OCI-LY7 (cell line): ENCODE results near the gene TMEM171. TPM values are rescaled to one million over a fixed set of nuclear protein-coding genes. Genes with fewer than 3 reads are reported as not detected.

ENCODE experiments used
- BruUV-seq: library from RNA; stranded (reverse); fragments of 400-500 nt; replicated peaks from 2 replicates; lab custom pipeline; 2021; lab: Mats Ljungman, UMichigan
- CTCF ChIA-PET: fragments of 300-600 bp; sonication (Branson Sonifier 250); formaldehyde crosslinking; loops from one replicate; lab custom pipeline; 2022; ENCODE audit warnings: antibody characterized with exemption; ENCODE audit not compliant: unreplicated experiment; lab: Charles Lee
- POLR2A ChIA-PET: fragments of 300-600 bp; sonication (Branson Sonifier 250); formaldehyde crosslinking; loops from one replicate; lab custom pipeline; 2022; ENCODE audit warnings: antibody characterized with exemption; lab: Charles Lee
- DNase-seq: peaks from one replicate; pipeline ENCODE4 v3.0.0-alpha.2; 2015; ENCODE audit warnings: low spot score
- H2AFZ ChIP-seq: fragments of 200-600 bp; sonication (generic), shearing (Covaris generic); 2 replicates; pipeline ENCODE4 v1.6.1; 2014; ENCODE audit warnings: mild to moderate bottlenecking, antibody characterized with exemption, low read length, moderate library complexity
- H3K27ac ChIP-seq: fragments of 200-600 bp; sonication (generic); 2 replicates; pipeline ENCODE4 v1.5.1; 2014; ENCODE audit warnings: mixed run types, low read depth, mild to moderate bottlenecking, moderate library complexity, low read length, inconsistent platforms; ENCODE audit not compliant: poor library complexity, severe bottlenecking
- H3K36me3 ChIP-seq: fragments of 200-600 bp; sonication (generic); 2 replicates; pipeline ENCODE4 v1.6.1; 2014; ENCODE audit warnings: mild to moderate bottlenecking, antibody characterized with exemption, low read length, moderate library complexity, mixed read lengths; ENCODE audit not compliant: insufficient read depth
- H3K4me1 ChIP-seq: fragments of 200-600 bp; sonication (generic); 2 replicates; pipeline ENCODE4 v1.5.1; 2014; ENCODE audit warnings: mild to moderate bottlenecking, low read length; ENCODE audit not compliant: insufficient read depth, poor library complexity, severe bottlenecking
- H3K4me2 ChIP-seq: fragments of 200-600 bp; sonication (generic); 2 replicates; pipeline ENCODE4 v1.6.1; 2014; ENCODE audit warnings: mild to moderate bottlenecking, low read length
- H3K4me3 ChIP-seq: fragments of 200-600 bp; sonication (generic); 2 replicates; pipeline ENCODE4 v1.5.1; 2014; ENCODE audit warnings: mild to moderate bottlenecking, low read depth, low read length; ENCODE audit not compliant: poor library complexity, severe bottlenecking
- H3K79me2 ChIP-seq: fragments of 200-600 bp; sonication (generic); 2 replicates; pipeline ENCODE4 v1.6.1; 2016; ENCODE audit warnings: low read depth, mild to moderate bottlenecking, low read length, moderate library complexity, mixed read lengths; ENCODE audit not compliant: insufficient read depth
- H3K9me2 ChIP-seq: fragments of 200-600 bp; sonication (generic); 2 replicates; pipeline ENCODE4 v1.6.1; 2016; ENCODE audit warnings: mild to moderate bottlenecking, low read length, mixed read lengths; ENCODE audit not compliant: insufficient read depth
- H3K9me3 ChIP-seq: fragments of 200-600 bp; sonication (generic); 2 replicates; pipeline ENCODE4 v1.6.1; 2014; ENCODE audit warnings: mild to moderate bottlenecking, mixed run types, low read length, mixed read lengths
- H4K20me1 ChIP-seq: fragments of 200-600 bp; sonication (generic); 2 replicates; pipeline ENCODE4 v1.6.1; 2014; ENCODE audit warnings: mild to moderate bottlenecking, antibody characterized with exemption, low read length, moderate library complexity, mixed read lengths; ENCODE audit not compliant: insufficient read depth
- EZH2phosphoT487 ChIP-seq: fragments of 200-600 bp; sonication (generic); IDR thresholded peaks from 2 replicates; pipeline ENCODE4 v1.6.1; 2018; ENCODE audit warnings: low read depth, borderline replicate concordance, mild to moderate bottlenecking, mixed run types, antibody characterized with exemption, low read length, moderate library complexity, mixed read lengths
- intact Hi-C: fragments of 100-400 bp; cut with micrococcal nuclease; formaldehyde crosslinking; loops from one replicate; pipeline ENCODE4 v1.10.0; 2022; ENCODE audit not compliant: unreplicated experiment
- total RNA-seq, 2 experiments: library from RNA; depleted of rRNA in 1 of 2; stranded (reverse); fragments of >200 nt in 1 of 2; shearing (Covaris generic) in 1 of 2; gene quantifications; 2 replicates each; pipeline ENCODE4 v1.2.3, GENCODE V29; 2014 to 2022
- TF ChIP-seq, protein P1 (sequence below): fragments of 200-600 bp; sonication (generic); conservative IDR thresholded peaks from 2 replicates; pipeline ENCODE4 v1.5.1; 2014; ENCODE audit warnings: mild to moderate bottlenecking, antibody characterized with exemption, low read length, moderate library complexity, mixed read lengths

TMEM171 gene
- total RNA-seq, 2 experiments from 2014 or later, result not detected

DNA sequence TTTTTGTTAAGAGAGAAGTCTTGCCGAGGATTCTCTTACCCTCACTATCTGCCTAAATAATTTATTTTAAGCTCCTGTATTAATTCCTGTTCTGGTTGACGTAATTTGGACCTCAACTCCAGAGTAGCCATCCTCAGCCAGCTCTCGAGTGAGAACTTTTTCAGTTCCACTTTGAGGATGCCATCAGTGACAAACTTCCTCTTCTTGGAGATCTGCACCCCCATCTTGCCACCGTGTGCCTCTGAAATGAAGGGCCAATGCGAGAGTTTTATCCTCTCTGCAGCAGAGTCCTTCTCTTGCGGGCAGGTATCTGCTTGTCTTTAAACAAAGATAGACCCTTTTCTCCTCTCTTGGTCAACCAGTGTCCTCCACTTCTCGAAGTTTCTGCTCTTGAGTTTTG lies 33.1 kb downstream of the TMEM171 start:
- POLR2A ChIA-PET, result interaction anchor here (0.8 to 1.7 kb wide), 5 partner anchors 8 to 32 kb away, joined by 3 to 9 read pairs (median 4); no protein-coding TSS in a partner anchor
- peak overlapping the region; percentile 17 for H3K4me2 ChIP-seq
- BruUV-seq, result no TSS peak
- TF ChIP-seq, protein P1, sequence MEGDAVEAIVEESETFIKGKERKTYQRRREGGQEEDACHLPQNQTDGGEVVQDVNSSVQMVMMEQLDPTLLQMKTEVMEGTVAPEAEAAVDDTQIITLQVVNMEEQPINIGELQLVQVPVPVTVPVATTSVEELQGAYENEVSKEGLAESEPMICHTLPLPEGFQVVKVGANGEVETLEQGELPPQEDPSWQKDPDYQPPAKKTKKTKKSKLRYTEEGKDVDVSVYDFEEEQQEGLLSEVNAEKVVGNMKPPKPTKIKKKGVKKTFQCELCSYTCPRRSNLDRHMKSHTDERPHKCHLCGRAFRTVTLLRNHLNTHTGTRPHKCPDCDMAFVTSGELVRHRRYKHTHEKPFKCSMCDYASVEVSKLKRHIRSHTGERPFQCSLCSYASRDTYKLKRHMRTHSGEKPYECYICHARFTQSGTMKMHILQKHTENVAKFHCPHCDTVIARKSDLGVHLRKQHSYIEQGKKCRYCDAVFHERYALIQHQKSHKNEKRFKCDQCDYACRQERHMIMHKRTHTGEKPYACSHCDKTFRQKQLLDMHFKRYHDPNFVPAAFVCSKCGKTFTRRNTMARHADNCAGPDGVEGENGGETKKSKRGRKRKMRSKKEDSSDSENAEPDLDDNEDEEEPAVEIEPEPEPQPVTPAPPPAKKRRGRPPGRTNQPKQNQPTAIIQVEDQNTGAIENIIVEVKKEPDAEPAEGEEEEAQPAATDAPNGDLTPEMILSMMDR, result no peak
- TF ChIP-seq EZH2phosphoT487, result no peak
- no peaks in the 10 kb centered on the region for H3K36me3 ChIP-seq
- CTCF ChIA-PET, result interaction anchor here (0.7 to 1.3 kb wide), 3 partner anchors 10 to 48 kb away, joined by 3 to 4 read pairs (median 4); no protein-coding TSS in a partner anchor
- no peaks in the 10 kb centered on the region for H3K9me2 ChIP-seq
- peaks cover 58% of the 10 kb centered on the region for H3K4me1 ChIP-seq
- H4K20me1 ChIP-seq, result no peaks in the 10 kb centered on the region
- DNase-seq, result peak; percentile 28
- no peak overlapping the region for H3K27ac ChIP-seq
- no peaks in the 10 kb centered on the region for H3K79me2 ChIP-seq
- no peak overlapping the region for H3K4me3 ChIP-seq
- peak overlapping the region; percentile 8; the same call in 1 of the 2 replicates for H2AFZ ChIP-seq
- intact Hi-C loops, result no loop called here
- no peaks in the 10 kb centered on the region for H3K9me3 ChIP-seq

DNA sequence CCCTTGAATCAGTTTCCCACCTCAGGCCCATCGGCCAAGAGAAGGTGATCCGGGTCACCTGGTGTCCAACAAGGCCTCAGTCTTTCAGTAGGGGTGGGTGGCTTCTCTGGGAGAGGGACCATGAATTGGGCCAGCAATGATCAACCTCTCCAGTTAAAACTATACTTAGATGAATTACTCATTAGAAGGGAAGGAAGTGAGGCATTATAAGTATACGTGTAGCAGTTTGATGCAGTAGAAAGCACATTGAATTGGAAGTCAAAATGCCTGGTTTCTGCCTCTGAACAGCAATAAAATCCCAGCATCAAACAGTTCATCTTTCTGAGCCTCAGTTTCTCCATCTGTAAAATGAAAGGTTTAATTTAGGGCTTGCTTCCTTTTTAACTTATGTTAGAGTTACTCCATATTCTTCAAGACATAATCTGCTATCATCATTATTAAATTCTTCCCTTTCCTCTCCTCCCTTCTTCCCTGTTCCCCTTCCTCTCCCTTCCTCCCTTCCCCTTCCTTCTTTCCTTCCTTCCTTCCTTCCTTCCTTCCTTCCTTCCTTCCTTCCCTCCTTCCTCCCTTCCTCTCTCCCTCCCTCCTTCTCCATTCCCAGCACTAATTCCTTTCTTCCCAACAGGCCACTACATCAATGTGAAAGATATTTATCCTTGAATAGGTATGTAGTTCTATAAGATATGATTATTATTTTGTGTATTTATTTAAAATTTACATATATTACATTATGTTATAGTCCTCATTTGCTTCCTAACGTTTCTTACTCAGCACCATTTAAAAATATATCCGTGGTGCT lies 34.0 kb downstream of the TMEM171 start:
- ChIA-PET CTCF (no interaction called here), POLR2A (interaction anchor here (1.3 to 1.7 kb wide), 2 partner anchors 7 to 33 kb away, joined by 4 to 9 read pairs; no protein-coding TSS in a partner anchor)
- no peak for DNase-seq
- Histone ChIP-seq H3K36me3 (no peaks in the 10 kb centered on the region), H3K9me3 (no peaks in the 10 kb centered on the region), H3K4me2 (peak overlapping the region; percentile 17; the same call in 1 of the 2 replicates), H3K9me2 (no peaks in the 10 kb centered on the region), H3K4me1 (peaks cover 66% of the 10 kb centered on the region), H3K79me2 (no peaks in the 10 kb centered on the region), H2AFZ (no peak overlapping the region; the same call in 1 of the 2 replicates), H4K20me1 (no peaks in the 10 kb centered on the region), H3K27ac (no peak overlapping the region), H3K4me3 (no peak overlapping the region)
- BruUV-seq, result no TSS peak
- intact Hi-C loops, result no loop called here
- TF ChIP-seq, protein P1, result no peak
- no peak for TF ChIP-seq EZH2phosphoT487
